AG20443 (cell line): Measurements from ENCODE around the gene IVNS1ABP.
"Not testable (repeated sequence)": the region's sequence is repeated elsewhere in the genome, so short reads cannot be mapped to it uniquely, and the experiment has no call there.

ENCODE experiments used
- DNase-seq: peaks from one replicate; pipeline ENCODE4 v3.0.0; 2012; ENCODE audit warnings: low spot score, mixed read lengths

Gene IVNS1ABP

DNA sequence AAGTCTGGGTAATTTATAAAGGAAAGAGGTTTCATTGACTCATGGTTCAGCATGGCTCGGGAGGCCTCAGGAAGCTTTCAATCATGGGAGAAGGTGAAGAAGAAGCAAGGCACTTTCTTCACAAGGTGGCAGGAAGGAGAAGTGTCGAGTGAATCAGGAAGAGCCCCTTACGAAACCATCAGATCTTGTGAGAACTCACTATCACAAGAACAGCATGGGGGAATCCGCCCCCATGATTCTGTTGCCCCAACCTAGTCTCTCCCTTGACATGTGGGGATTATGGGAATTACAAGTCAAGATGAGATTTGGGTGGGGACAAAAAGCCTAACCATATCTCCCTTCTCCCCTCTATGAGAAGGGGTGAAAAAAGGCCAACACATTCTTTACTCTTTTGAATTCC is 11.2 kb upstream of the IVNS1ABP start:
- DNase-seq = no peak

- no peak for DNase-seq
These were observed 8.4 kb upstream of the IVNS1ABP start for GRCh38 chr1:185325413-185325812.

DNA sequence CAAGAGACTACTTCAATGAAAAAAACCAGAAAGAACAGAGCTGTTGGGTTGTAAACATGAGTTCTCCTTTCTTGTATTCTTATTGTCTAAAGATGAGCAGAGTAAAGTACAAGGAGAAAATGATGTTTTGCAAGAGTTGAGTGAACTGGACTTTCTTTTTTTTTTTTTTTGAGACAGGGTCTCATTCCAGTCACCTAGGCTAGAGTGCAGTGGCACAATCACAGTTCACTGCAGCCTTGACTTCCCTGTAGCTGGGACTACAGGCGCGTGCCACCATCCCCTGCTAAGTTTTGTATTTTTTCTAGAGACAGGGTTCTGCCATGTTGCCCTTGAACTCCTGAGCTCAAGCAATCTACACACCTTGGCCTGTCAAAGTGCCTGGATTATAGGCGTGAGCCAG is 7.1 kb upstream of the IVNS1ABP start:
- DNase-seq = no peak

- DNase-seq = no peak
These were observed 5.6 kb upstream of the IVNS1ABP start for GRCh38 chr1:185322636-185323035.

DNA sequence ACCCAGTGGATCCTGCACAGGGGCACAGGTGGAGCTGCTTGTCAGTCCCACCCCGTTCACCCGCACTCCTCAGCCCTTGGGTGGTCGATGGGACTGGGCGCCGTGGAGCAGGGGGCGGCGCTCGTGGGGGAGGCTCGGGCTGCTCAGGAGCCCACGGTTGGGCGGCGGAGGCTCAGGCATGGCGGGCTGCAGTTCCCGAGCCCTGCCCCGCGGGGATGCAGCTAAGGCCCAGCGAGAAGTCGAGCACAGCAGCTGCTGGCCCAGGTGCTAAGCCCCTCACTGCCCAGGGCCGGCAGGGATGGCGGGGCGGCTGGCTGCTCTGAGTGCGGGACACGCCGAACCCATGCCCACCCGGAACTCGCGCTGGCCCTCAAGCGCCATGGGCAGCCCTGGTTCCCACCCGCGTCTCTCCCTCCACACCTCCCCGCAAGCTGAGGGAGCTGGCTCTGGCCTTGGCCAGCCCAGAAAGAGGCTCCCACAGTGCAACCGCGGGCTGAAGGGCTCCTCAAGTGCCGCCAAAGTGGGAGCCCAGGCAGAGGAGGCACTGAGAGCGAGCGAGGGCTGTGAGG is 4.7 kb upstream of the IVNS1ABP start:
- DNase-seq = not testable (repeated sequence)

DNA sequence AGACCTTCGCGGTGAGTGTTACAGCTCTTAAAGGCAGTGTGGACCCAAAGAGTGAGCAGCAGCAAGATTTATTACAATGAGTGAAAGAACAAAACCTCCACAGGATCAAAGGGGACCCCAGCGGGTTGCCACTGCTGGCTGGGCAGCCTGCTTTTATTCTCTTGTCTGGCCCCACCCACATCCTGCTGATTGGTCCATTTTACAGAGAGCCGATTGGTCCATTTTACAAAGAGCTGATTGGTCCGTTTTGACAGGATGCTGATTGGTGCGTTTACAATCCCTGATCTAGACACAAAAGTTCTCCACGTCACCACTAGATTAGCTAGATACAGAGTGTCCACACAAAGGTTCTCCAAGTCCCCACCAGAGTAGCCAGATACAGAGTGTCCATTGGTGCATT is 4.1 kb upstream of the IVNS1ABP start:
- not testable (repeated sequence) for DNase-seq

DNA sequence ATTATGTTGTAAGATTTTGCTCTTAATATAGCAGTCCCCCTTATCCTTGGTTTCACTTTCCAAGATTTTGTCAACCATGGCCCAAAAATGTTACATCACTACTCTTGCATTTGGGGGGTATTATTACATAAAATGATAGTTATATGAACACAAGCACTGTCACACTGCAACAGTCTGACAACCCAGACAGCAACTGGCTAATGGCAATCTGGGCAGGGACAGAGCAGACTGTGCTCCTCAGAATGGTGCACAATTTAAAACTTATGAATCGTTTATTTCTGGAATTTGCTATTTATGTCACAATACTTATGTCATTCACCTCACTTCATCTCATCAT is 2.1 kb upstream of the IVNS1ABP start:
- no peak for DNase-seq

- DNase-seq = no peak
These were observed 1.5 kb upstream of the IVNS1ABP start for GRCh38 chr1:185318431-185319138.

- DNase-seq = peak; percentile 32
These were observed 855 bp upstream of the IVNS1ABP start for GRCh38 chr1:185317886-185318310.

- peak; percentile 95 for DNase-seq
These were observed 645 bp downstream of the IVNS1ABP start for GRCh38 chr1:185316163-185317033.

- DNase-seq = no peak
These were observed 1.5 kb downstream of the IVNS1ABP start for GRCh38 chr1:185315445-185316071.

GRCh38 chr1:185314411-185314810 is 2.6 kb downstream of the IVNS1ABP start:
- DNase-seq = no peak

GRCh38 chr1:185312361-185313138 is 4.5 kb downstream of the IVNS1ABP start:
- no peak for DNase-seq

DNA sequence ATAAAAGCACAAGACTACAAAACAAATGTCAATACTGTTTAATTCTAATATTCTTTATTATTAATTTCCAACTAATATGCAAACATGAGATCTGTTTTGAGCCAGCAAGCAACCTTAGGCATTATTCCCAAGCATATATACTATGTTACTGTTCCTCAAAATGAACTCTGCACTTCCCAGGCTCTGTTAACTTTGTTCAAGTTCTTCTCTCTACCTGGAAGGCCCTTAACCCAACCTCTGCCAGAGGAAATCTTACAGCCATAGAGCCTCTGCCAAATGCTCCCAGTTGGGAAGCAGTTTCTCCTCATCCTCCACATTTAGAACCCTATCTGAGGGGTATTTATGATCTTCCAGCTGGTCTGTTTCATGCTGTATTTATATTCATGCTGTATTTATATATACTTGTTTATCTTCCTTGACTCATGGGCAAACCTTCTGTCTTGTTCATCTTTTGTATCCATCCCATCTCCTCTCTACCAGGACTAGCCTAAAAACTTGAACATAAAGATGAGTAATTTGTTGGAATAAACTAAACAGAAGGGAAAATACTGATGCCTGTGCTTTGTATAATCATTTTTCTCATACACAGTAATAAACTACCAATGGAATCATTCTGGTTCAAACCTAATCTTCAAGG is 5.3 kb downstream of the IVNS1ABP start:
- DNase-seq = no peak

DNA sequence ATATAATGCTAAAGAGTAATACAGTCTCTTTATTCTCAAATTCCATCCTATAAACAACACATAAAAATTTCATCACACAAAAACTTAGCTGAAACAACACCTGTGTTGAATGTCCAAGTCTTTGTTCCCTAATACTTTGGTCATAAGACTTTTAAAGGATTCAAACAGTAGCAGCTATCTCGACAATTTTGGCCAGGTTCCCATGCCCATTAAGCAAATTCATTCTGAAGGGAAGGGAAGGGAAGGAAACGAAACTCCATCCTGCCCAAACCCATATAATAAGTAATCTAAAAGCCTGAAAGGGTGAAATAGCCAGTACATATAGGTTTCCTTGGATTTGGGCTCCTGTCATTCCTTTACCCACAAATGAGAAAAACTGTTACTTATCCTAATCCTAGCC is 7.5 kb downstream of the IVNS1ABP start:
- no peak for DNase-seq

GRCh38 chr1:185308126-185308525 is 8.9 kb downstream of the IVNS1ABP start:
- DNase-seq = no peak

DNA sequence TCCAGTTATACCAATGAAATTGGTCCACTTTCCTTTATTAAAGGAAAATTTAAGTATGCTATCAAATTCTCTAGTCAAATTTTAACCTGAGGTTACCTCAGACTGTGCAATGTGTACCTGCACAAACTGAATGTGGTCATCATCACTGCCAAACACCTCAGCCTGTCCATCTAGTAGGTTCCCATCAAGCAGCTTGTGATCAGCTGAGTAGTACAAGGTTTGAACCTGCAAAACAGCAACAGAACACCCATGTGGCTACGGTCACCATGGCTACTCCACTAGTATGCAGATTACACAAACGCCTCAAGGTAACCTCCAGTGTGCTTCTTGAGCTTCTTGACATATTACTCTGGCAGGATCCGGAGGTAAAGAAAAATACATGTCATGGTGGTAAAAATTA is 11.6 kb downstream of the IVNS1ABP start:
- no peak for DNase-seq

GRCh38 chr1:185300152-185300551 is 16.9 kb downstream of the IVNS1ABP start:
- no peak for DNase-seq

GRCh38 chr1:185297982-185298381 is 19.1 kb downstream of the IVNS1ABP start:
- peak; percentile 22 for DNase-seq

- DNase-seq = no peak
These were observed 22.0 kb downstream of the IVNS1ABP start for GRCh38 chr1:185295091-185295490.

GRCh38 chr1:185293967-185294542 is 23.0 kb downstream of the IVNS1ABP start:
- DNase-seq = no peak
